GM06990 (cell line): Measurements from ENCODE around the gene ARHGAP9.
A peak's percentile ranks its signal among the peaks of the same experiment; 100 is the strongest.

ENCODE experiments used
- DNase-seq: peaks from one replicate; pipeline ENCODE4 v3.0.0-alpha.2; 2011; ENCODE audit not compliant: insufficient read length; ENCODE audit errors: extremely low read depth
- H3K27me3 ChIP-seq: replicated peaks from 2 replicates; pipeline ENCODE4 v1.6.0; 2011; ENCODE audit warnings: low read length; ENCODE audit not compliant: control insufficient read depth, insufficient read depth
- H3K36me3 ChIP-seq: 2 replicates; pipeline ENCODE4 v1.5.1; 2011; ENCODE audit warnings: low read length; ENCODE audit not compliant: control insufficient read depth, insufficient read depth
- H3K4me3 ChIP-seq: replicated peaks from 2 replicates; pipeline ENCODE4 v1.5.1; 2011; ENCODE audit warnings: low read depth, mild to moderate bottlenecking, control low read depth, low read length
- CTCF ChIP-seq: IDR thresholded peaks from 2 replicates; pipeline ENCODE4 v1.5.1; 2011; ENCODE audit warnings: low read length, control low read depth, mild to moderate bottlenecking, inconsistent platforms; ENCODE audit not compliant: insufficient read depth, poor library complexity, severe bottlenecking

ARHGAP9 gene

GRCh38 chr12:57479043-57479375 lies 657 bp downstream of the ARHGAP9 start:
- peak; percentile 6 for TF ChIP-seq CTCF
- peaks cover 7% of the 10 kb centered on the region for H3K36me3 ChIP-seq
- no peaks in the 10 kb centered on the region for H3K27me3 ChIP-seq
- DNase-seq, result no peak
- peak overlapping the region; percentile 70 for H3K4me3 ChIP-seq

- no peak for TF ChIP-seq CTCF
- peak overlapping the region; percentile 70 for H3K4me3 ChIP-seq
- H3K36me3 ChIP-seq, result peaks cover 11% of the 10 kb centered on the region
- peak; percentile 64 for DNase-seq
- no peaks in the 10 kb centered on the region for H3K27me3 ChIP-seq
Measured at GRCh38 chr12:57477710-57478681, 1.7 kb downstream of the ARHGAP9 start.

- TF ChIP-seq CTCF, result no peak
- DNase-seq, result peak; percentile 37
- H3K27me3 ChIP-seq, result no peaks in the 10 kb centered on the region
- peaks cover 16% of the 10 kb centered on the region for H3K36me3 ChIP-seq
- H3K4me3 ChIP-seq, result peak overlapping the region; percentile 70
Measured at GRCh38 chr12:57476993-57477709, 2.5 kb downstream of the ARHGAP9 start.

DNA sequence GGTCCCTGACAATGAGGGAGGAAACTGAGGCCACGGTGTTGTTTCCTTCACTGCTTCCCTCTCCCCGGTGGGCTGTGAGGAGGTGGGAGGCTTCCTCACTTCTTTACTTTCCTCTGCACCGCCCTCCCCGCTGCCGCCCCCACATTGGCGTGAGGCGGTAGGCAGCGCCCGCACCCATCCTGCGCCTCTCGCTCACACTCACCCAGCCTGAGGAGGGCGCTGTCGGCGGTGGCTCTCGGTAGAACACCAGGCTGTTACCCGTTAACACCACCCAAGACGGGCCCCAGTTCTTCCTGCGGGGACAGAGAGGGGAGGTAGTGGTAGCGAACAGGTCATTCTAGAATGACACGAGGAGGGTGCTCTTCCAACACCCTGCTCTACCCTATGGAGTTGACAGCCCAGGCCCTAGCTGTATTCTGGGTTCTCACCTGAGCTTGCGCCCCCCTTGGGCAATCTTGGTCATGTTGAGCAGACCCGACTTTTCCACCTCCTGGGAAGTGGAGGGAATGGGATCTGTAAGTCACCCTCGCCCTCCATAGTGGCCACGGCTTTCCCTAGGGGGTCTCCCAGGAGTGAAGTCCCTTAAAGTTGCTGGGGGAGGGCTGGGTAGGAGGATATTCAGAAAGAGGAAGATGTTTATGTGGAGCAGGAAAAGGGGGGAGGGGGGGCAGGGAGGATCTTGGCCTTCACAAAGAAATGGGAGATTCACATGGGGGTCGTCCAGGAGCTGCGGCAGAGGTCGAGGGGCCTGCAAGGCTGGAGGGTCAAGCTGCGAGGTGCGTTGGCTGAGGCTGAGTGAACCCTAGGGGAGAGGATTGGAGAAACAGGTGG lies 3.3 kb downstream of the ARHGAP9 start:
- TF ChIP-seq CTCF, result peak; percentile 74
- no peak for DNase-seq
- Histone ChIP-seq H3K4me3 (peak overlapping the region; percentile 70), H3K36me3 (peaks cover 17% of the 10 kb centered on the region), H3K27me3 (no peaks in the 10 kb centered on the region)

- no peak for DNase-seq
- TF ChIP-seq CTCF, result no peak
- peaks cover 20% of the 10 kb centered on the region for H3K36me3 ChIP-seq
- H3K4me3 ChIP-seq, result peak overlapping the region; percentile 70
- H3K27me3 ChIP-seq, result no peaks in the 10 kb centered on the region
Measured at GRCh38 chr12:57475271-57476161, 4.2 kb downstream of the ARHGAP9 start.
